Astrocyte of the cerebellum (primary cell): ENCODE results near the gene CGB3.

Experiments used
- DNase-seq: peaks from one replicate; pipeline ENCODE4 v3.0.0-alpha.2; 2011; ENCODE audit warnings: low read depth
- H3K4me3 ChIP-seq: 2 replicates; pipeline ENCODE4 v1.5.1; 2011; ENCODE audit warnings: mild to moderate bottlenecking, low read depth, low read length, moderate library complexity
- in situ Hi-C: cut with HindIII; loops from 2 replicates; pipeline ENCODE4 v1.10.0; 2017; ENCODE audit warnings: low sequenced_read_pairs
- TF ChIP-seq, protein P1 (sequence below): IDR thresholded peaks from 2 replicates; pipeline ENCODE4 v1.5.1; 2012; ENCODE audit warnings: low read length, low read depth, moderate library complexity, mild to moderate bottlenecking; ENCODE audit errors: missing control alignments

Gene CGB3

GRCh38 chr19:49014870-49015255 is 9.3 kb downstream of the CGB3 start:
- DNase-seq: no peak
- in situ Hi-C loops: no loop called here
- no peak overlapping the region for H3K4me3 ChIP-seq
- TF ChIP-seq, protein P1, sequence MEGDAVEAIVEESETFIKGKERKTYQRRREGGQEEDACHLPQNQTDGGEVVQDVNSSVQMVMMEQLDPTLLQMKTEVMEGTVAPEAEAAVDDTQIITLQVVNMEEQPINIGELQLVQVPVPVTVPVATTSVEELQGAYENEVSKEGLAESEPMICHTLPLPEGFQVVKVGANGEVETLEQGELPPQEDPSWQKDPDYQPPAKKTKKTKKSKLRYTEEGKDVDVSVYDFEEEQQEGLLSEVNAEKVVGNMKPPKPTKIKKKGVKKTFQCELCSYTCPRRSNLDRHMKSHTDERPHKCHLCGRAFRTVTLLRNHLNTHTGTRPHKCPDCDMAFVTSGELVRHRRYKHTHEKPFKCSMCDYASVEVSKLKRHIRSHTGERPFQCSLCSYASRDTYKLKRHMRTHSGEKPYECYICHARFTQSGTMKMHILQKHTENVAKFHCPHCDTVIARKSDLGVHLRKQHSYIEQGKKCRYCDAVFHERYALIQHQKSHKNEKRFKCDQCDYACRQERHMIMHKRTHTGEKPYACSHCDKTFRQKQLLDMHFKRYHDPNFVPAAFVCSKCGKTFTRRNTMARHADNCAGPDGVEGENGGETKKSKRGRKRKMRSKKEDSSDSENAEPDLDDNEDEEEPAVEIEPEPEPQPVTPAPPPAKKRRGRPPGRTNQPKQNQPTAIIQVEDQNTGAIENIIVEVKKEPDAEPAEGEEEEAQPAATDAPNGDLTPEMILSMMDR: no peak

DNA sequence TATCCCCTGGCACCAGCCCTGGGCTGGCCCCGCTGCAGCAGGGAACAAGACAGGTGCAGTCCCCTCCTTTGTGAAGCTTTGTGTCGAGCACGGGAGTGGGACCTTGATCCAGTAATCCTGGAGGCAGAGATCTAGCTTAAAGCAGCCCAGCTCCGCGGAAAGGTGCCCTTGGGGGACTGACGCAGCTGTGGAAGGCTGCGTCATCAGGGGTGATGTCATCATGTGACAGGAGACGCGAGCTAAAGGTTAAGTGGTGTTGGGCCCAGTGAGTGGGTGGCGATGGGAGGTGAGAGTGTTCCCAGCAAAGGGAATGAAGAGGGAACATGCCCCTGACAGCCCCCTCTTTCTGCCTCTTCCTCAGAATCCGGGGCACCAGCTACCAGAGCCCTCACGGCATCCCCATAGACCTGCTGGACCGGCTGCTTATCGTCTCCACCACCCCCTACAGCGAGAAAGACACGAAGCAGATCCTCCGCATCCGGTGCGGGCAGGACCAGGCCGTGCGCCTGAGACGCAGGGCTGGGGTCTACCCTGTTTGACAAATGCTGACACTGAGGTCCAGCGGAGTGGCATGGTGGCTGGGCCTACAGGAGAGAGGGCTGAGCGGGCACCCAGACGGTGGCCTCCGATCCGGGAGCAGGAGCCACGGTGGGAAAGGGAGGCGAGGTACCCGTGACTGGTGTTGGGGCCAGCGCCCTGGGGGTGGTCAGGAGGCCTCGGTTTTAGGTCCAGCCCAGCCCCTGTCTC is 9.8 kb downstream of the CGB3 start:
- no peak overlapping the region for H3K4me3 ChIP-seq
- TF ChIP-seq, protein P1: no peak
- DNase-seq: no peak
- in situ Hi-C loops: no loop called here

- H3K4me3 ChIP-seq: no peak overlapping the region
- TF ChIP-seq, protein P1: no peak
- in situ Hi-C loops: no loop called here
- no peak for DNase-seq
Observed at GRCh38 chr19:49011194-49011593, 12.9 kb downstream of the CGB3 start.

DNA sequence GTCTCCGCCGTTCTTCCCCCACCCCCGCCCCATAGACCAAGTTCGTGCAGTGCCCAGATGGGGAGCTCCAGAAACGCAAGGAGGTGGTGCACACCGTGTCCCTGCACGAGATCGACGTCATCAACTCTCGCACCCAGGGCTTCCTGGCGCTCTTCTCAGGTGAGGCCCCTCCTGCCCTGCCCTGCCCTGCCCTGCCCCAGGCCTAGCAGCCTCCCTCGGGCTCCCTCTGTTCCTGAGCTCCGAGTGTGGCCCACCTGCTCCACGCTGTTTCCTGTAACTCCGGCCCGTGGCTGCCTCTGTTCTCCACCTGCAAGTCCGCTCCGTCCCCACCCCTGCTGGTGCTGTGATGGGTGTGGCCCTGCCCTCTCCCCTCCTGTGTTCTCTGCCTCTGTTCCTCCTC is 13.7 kb downstream of the CGB3 start:
- in situ Hi-C loops: no loop called here
- TF ChIP-seq, protein P1: no peak

GRCh38 chr19:49009828-49010227 is 14.3 kb downstream of the CGB3 start:
- no peak for DNase-seq
- TF ChIP-seq, protein P1: no peak
- in situ Hi-C loops: no loop called here
- no peak overlapping the region for H3K4me3 ChIP-seq

More for the DNA sequence above, 13.7 kb downstream of the CGB3 start:
- no peak overlapping the region for H3K4me3 ChIP-seq
- DNase-seq: no peak

DNA sequence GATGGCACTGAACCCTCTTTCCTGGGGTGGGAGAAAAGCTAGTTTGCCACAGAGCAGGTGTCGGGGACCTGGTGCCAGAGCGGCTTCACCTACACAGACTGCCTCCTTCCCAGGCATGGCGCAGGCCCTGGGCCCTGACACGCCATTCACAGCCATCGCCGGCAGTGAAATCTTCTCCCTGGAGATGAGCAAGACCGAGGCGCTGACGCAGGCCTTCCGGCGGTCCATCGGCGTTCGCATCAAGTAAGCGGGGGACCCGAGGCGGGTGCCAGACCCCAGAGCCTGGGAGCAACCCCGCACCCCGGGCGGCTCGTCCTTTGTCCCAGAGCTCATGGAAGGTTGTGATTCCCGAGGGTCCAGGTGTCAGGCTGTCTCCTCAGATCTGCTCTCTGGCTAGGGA is 17.2 kb downstream of the CGB3 start:
- H3K4me3 ChIP-seq: no peak overlapping the region
- TF ChIP-seq, protein P1: no peak
- DNase-seq: no peak
- in situ Hi-C loops: no loop called here
